Left cardiac atrium (tissue), 4 donors: Measurements from ENCODE around the gene CLSTN2. TPM values are rescaled to one million over a fixed set of nuclear protein-coding genes. Genes with fewer than 3 reads are reported as not detected.
A peak's percentile ranks its signal among the peaks of the same experiment; 100 is the strongest.

Experiments
- ATAC-seq, 2 donors: fragments of 200-7000 bp; cut with Tn5 transposase; one replicate each; pipeline ENCODE4 v1.9.1; 2020; ENCODE audit warnings: mild to moderate bottlenecking in 2 of 2, moderate library complexity in 2 of 2
- DNase-seq: peaks from one replicate; pipeline ENCODE4 v3.0.0-alpha.2; 2020
- intact Hi-C, 2 donors: fragments of 100-400 bp; cut with DNase I; formaldehyde crosslinking; loops; one replicate each; pipeline versions ENCODE4 v1.14.1 to v1.15.1; 2022 to 2023
- total RNA-seq, 2 donors: library from RNA; stranded (reverse); fragmentation: NEBNext Ultra II Directional; extraction: Animal tissue kit (Norgen Biotek cat#: 25700); gene quantifications; one replicate each; pipeline ENCODE4 v1.2.1, GENCODE V29; 2021
- donor health status: DM: no; HTN: yes; CAD: no.
- donor health status: DM: no; HTN: yes; CAD: no; lungs with severe emphysema.
- donor health status: DM: yes; HTN: yes; CAD: no.
- donor health status: Dilated cardiomyopathy.

Gene CLSTN2
- total RNA-seq, 2 donors from 2014 or later, result 22.9 to 26.6 TPM

GRCh38 chr3:140557476-140557875 lies 622.5 kb downstream of the CLSTN2 start:
- ATAC-seq, result no peak
- intact Hi-C loops, result loop anchor here in 1 of 2 donors (5.0 kb wide), 1 partner anchor 180 kb away; no protein-coding TSS in a partner anchor
- no peak for DNase-seq

GRCh38 chr3:140559546-140559945 lies 624.6 kb downstream of the CLSTN2 start:
- no peak for DNase-seq
- intact Hi-C loops, result loop anchor here in 1 of 2 donors (5.0 kb wide), 1 partner anchor 178 kb away; no protein-coding TSS in a partner anchor
- ATAC-seq, result no peak

- ATAC-seq (no peak), DNase-seq (no peak)
- intact Hi-C loops, result no loop called here
Observed at GRCh38 chr3:140563206-140563760, 628.3 kb downstream of the CLSTN2 start.

GRCh38 chr3:140568131-140568530 lies 633.1 kb downstream of the CLSTN2 start:
- intact Hi-C loops, result no loop called here
- ATAC-seq, result no peak
- no peak for DNase-seq

GRCh38 chr3:140568842-140569520 lies 634.0 kb downstream of the CLSTN2 start:
- DNase-seq (peak; percentile 75), ATAC-seq (peak; percentile 83 to 91)
- intact Hi-C loops, result no loop called here

GRCh38 chr3:140570602-140571001 lies 635.6 kb downstream of the CLSTN2 start:
- intact Hi-C loops, result no loop called here
- DNase-seq (peak; percentile 34), ATAC-seq (no peak)

GRCh38 chr3:140571836-140572235 lies 636.9 kb downstream of the CLSTN2 start:
- intact Hi-C loops, result no loop called here
- peak; percentile 46 to 47 for ATAC-seq
- peak; percentile 43 for DNase-seq

GRCh38 chr3:140572334-140572733 lies 637.3 kb downstream of the CLSTN2 start:
- intact Hi-C loops, result no loop called here
- ATAC-seq, result no peak
- no peak for DNase-seq

- DNase-seq (no peak), ATAC-seq (peak in 1 of 2 donors; percentile 25)
- intact Hi-C loops, result no loop called here
Observed at GRCh38 chr3:140573011-140573410, 638.0 kb downstream of the CLSTN2 start.

GRCh38 chr3:140574375-140574774 lies 639.4 kb downstream of the CLSTN2 start:
- no peak for DNase-seq
- ATAC-seq, result no peak
- intact Hi-C loops, result no loop called here

GRCh38 chr3:140576449-140576848 lies 641.5 kb downstream of the CLSTN2 start:
- ATAC-seq (no peak), DNase-seq (no peak)
- intact Hi-C loops, result no loop called here

- ATAC-seq, result no peak
- intact Hi-C loops, result no loop called here
- DNase-seq, result no peak
Observed at GRCh38 chr3:140577911-140578310, 642.9 kb downstream of the CLSTN2 start.

GRCh38 chr3:140579260-140579659 lies 644.3 kb downstream of the CLSTN2 start:
- DNase-seq, result no peak
- ATAC-seq, result no peak
- intact Hi-C loops, result no loop called here

GRCh38 chr3:140580746-140581145 lies 645.8 kb downstream of the CLSTN2 start:
- no peak for ATAC-seq
- intact Hi-C loops, result no loop called here
- DNase-seq, result no peak

GRCh38 chr3:140584549-140584948 lies 649.6 kb downstream of the CLSTN2 start:
- intact Hi-C loops, result no loop called here

GRCh38 chr3:140585828-140586227 lies 650.8 kb downstream of the CLSTN2 start:
- intact Hi-C loops, result no loop called here
- ATAC-seq (no peak), DNase-seq (no peak)

More at GRCh38 chr3:140584549-140584948, 649.6 kb downstream of the CLSTN2 start:
- no peak for DNase-seq
- peak in 1 of 2 donors; percentile 27 for ATAC-seq

- ATAC-seq, result no peak
- no peak for DNase-seq
- intact Hi-C loops, result no loop called here
Observed at GRCh38 chr3:140586311-140586710, 651.3 kb downstream of the CLSTN2 start.

- DNase-seq (no peak), ATAC-seq (no peak)
- intact Hi-C loops, result no loop called here
Observed at GRCh38 chr3:140588558-140588957, 653.6 kb downstream of the CLSTN2 start.

GRCh38 chr3:140593766-140594165 lies 658.8 kb downstream of the CLSTN2 start:
- DNase-seq, result no peak
- intact Hi-C loops, result no loop called here
- no peak for ATAC-seq

- intact Hi-C loops, result no loop called here
Observed at GRCh38 chr3:140595295-140595694, 660.3 kb downstream of the CLSTN2 start.

GRCh38 chr3:140597364-140597763 lies 662.4 kb downstream of the CLSTN2 start:
- DNase-seq, result no peak
- intact Hi-C loops, result no loop called here
- ATAC-seq, result no peak

More at GRCh38 chr3:140595295-140595694, 660.3 kb downstream of the CLSTN2 start:
- no peak for DNase-seq
- ATAC-seq, result peak; percentile 70 to 89
